Erythroblast (primary cell): Measurements from ENCODE around the gene KLF13.

Source experiments
- GATA1 ChIP-seq: IDR thresholded peaks from 2 replicates; pipeline ENCODE4 v1.6.1; 2011; ENCODE audit warnings: low read depth, mild to moderate bottlenecking, control low read depth, low read length, moderate library complexity
- POLR2A ChIP-seq: IDR thresholded peaks from 2 replicates; pipeline ENCODE4 v1.6.1; 2011; ENCODE audit warnings: mild to moderate bottlenecking, low read length

DNA sequence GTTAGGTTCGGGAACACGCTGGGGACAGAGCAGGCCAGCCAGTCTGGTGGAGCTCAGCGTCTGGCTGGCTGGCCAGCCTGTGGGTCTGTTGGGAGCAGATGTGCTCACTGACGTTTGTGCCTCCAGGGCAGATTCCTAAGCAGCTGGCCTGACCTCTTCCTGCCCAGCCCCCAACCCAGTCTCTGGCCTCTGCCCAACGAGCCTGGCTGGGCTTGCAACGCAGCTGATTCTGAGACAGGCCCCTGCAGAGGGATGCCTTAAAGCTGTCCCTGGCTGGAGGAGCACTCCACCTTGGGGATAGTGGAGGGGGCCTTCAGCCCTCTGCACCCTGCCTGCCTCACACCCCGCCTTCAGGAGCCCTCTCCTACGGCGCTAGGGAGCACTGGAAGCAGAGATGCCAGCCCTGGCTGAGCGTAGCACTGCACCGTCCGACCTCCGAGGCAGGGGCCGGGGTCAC, 46.0 kb downstream of the KLF13 start:
- TF ChIP-seq POLR2A (no peak), GATA1 (no peak)
